ENCODE results near the gene HSDL2. TPM values are rescaled to one million over a fixed set of nuclear protein-coding genes. Genes with fewer than 3 reads are reported as not detected.

The HSDL2 gene
- polyA plus RNA-seq, 3 donors, result 6.4 to 34.8 (median 26.9) TPM

- peak overlapping the region; percentile 45 to 83 (median 64) for H3K27ac Mint-ChIP-seq
Observed at GRCh38 chr9:112408275-112408674, 28.4 kb downstream of the HSDL2 start.

GRCh38 chr9:112408819-112409218 is 28.9 kb downstream of the HSDL2 start:
- Mint-ChIP-seq H3K4me1 (peaks cover 11% of the 10 kb centered on the region), H3K9me3 (peaks cover 0 to 4% (median 0%) of the 10 kb centered on the region in 7 donors), H3K27me3 (ENCODE audit: low read depth in 3 of 3) (no peaks in the 10 kb centered on the region), H3K4me3 (no peak overlapping the region), H3K36me3 (peaks cover 45 to 59% of the 10 kb centered on the region in 2 donors), H3K27ac (peak overlapping the region in 1 of 7 donors; percentile 36)
- Histone ChIP-seq H3K4me3 (replicated peaks in 1 of 3; ENCODE audit: low read depth in 2 of 3, low read length in 3 of 3) (no peak overlapping the region), H3K27me3 (ENCODE audit: control insufficient read depth in 2 of 2, insufficient read depth in 2 of 2, low read length in 2 of 2) (no peaks in the 10 kb centered on the region), H3K9ac (ENCODE audit: insufficient read depth, low read length, poor library complexity, severe bottlenecking) (no peak overlapping the region), H2AFZ (ENCODE audit: insufficient read depth, low read depth, low read length, poor library complexity, severe bottlenecking) (no peak overlapping the region), H3K9me3 (replicated peaks in 1 of 2; ENCODE audit: control insufficient read depth in 1 of 2, insufficient read depth in 1 of 2, low read length in 2 of 2) (no peaks in the 10 kb centered on the region), H3K4me1 (ENCODE audit: control insufficient read depth in 1 of 2, insufficient read depth in 2 of 2, low read length in 2 of 2) (peaks cover 11 to 14% of the 10 kb centered on the region in 2 donors), H3K36me3 (replicated peaks in 1 of 2; ENCODE audit: control insufficient read depth in 1 of 2, insufficient read depth in 2 of 2, low read length in 2 of 2) (peaks cover 8 to 34% of the 10 kb centered on the region in 2 donors), H3K27ac (ENCODE audit: low read depth in 1 of 2, low read length in 2 of 2) (peak overlapping the region in 1 of 2 donors; percentile 25), H3K4me2 (replicated peaks; ENCODE audit: extremely low read depth, low read length, poor library complexity, severe bottlenecking) (no peak overlapping the region), H4K20me1 (ENCODE audit: insufficient read depth, low read length) (no peaks in the 10 kb centered on the region), H3K79me2 (ENCODE audit: insufficient read depth, low read length) (no peaks in the 10 kb centered on the region)
- DNase-seq, result peak; percentile 15 to 26 (median 18)
- WGBS (ENCODE audit: insufficient coverage), result no CpG with 5 or more reads among the region's 4 CpGs
- TF ChIP-seq CTCF (IDR thresholded peaks at IDR 0.05), result no peak
- intact Hi-C loops (cut with micrococcal nuclease), result no loop called here

More at GRCh38 chr9:112408275-112408674, 28.4 kb downstream of the HSDL2 start:
- Mint-ChIP-seq H3K27me3 (ENCODE audit: low read depth in 3 of 3) (no peaks in the 10 kb centered on the region), H3K4me3 (no peak overlapping the region), H3K9me3 (peaks cover 0 to 4% (median 0%) of the 10 kb centered on the region in 7 donors), H3K36me3 (peaks cover 46 to 62% of the 10 kb centered on the region in 2 donors), H3K4me1 (peaks cover 11% of the 10 kb centered on the region)
- Histone ChIP-seq H3K4me1 (ENCODE audit: control insufficient read depth in 1 of 2, insufficient read depth in 2 of 2, low read length in 2 of 2) (peaks cover 11 to 14% of the 10 kb centered on the region in 2 donors), H3K27ac (ENCODE audit: low read depth in 1 of 2, low read length in 2 of 2) (peak overlapping the region in 1 of 2 donors; percentile 25), H3K4me3 (replicated peaks in 1 of 3; ENCODE audit: low read depth in 2 of 3, low read length in 3 of 3) (no peak overlapping the region), H3K27me3 (ENCODE audit: control insufficient read depth in 2 of 2, insufficient read depth in 2 of 2, low read length in 2 of 2) (no peaks in the 10 kb centered on the region), H3K4me2 (replicated peaks; ENCODE audit: extremely low read depth, low read length, poor library complexity, severe bottlenecking) (no peak overlapping the region), H3K36me3 (replicated peaks in 1 of 2; ENCODE audit: control insufficient read depth in 1 of 2, insufficient read depth in 2 of 2, low read length in 2 of 2) (peaks cover 8 to 34% of the 10 kb centered on the region in 2 donors), H3K79me2 (ENCODE audit: insufficient read depth, low read length) (no peaks in the 10 kb centered on the region), H3K9me3 (replicated peaks in 1 of 2; ENCODE audit: control insufficient read depth in 1 of 2, insufficient read depth in 1 of 2, low read length in 2 of 2) (no peaks in the 10 kb centered on the region), H4K20me1 (ENCODE audit: insufficient read depth, low read length) (no peaks in the 10 kb centered on the region), H3K9ac (ENCODE audit: insufficient read depth, low read length, poor library complexity, severe bottlenecking) (no peak overlapping the region), H2AFZ (ENCODE audit: insufficient read depth, low read depth, low read length, poor library complexity, severe bottlenecking) (no peak overlapping the region)
- intact Hi-C loops (cut with micrococcal nuclease), result no loop called here
- no peak for TF ChIP-seq CTCF (IDR thresholded peaks at IDR 0.05)
- 45% methylated on average over 1 of the region's 3 CpGs for WGBS (ENCODE audit: insufficient coverage)
- peak; percentile 42 to 58 (median 53) for DNase-seq

Measured in CD14-positive monocyte (primary cell).